GM23338 (cell line): ENCODE measurements around the gene SBF1. TPM values are rescaled to one million over a fixed set of nuclear protein-coding genes. Genes with fewer than 3 reads are reported as not detected.

Experiments
- ATAC-seq: fragments of 200-7000 bp; cut with Tn5 transposase; 3 replicates; pipeline ENCODE4 v1.9.1; 2020
- DNase-seq: peaks from one replicate; pipeline ENCODE4 v3.0.0-alpha.2; 2015; ENCODE audit warnings: low spot score
- H2AFZ ChIP-seq: fragments of 200-600 bp; sonication (generic); 2 replicates; pipeline ENCODE4 v1.8.0; 2016; ENCODE audit warnings: antibody characterized with exemption, mild to moderate bottlenecking, moderate library complexity
- H3F3A ChIP-seq: fragments of 200-600 bp; sonication (generic); replicated peaks from 2 replicates; pipeline ENCODE4 v1.8.0; 2017; ENCODE audit warnings: antibody characterized with exemption, mixed run types, low read depth
- H3K27ac ChIP-seq: fragments of 200-600 bp; sonication (generic); 2 replicates; pipeline ENCODE4 v1.6.1; 2016; ENCODE audit warnings: low read depth
- H3K27me3 ChIP-seq: fragments of 200-600 bp; sonication (generic); 2 replicates; pipeline ENCODE4 v1.8.0; 2016; ENCODE audit warnings: mild to moderate bottlenecking, mixed run types, moderate library complexity; ENCODE audit not compliant: insufficient read depth
- H3K36me3 ChIP-seq: fragments of 200-600 bp; sonication (generic); 2 replicates; pipeline ENCODE4 v1.8.0; 2016; ENCODE audit warnings: mild to moderate bottlenecking; ENCODE audit not compliant: insufficient read depth
- H3K4me1 ChIP-seq: fragments of 200-600 bp; sonication (generic); 2 replicates; pipeline ENCODE4 v1.8.0; 2016; ENCODE audit warnings: mild to moderate bottlenecking, moderate library complexity; ENCODE audit not compliant: insufficient read depth
- H3K4me2 ChIP-seq: fragments of 200-600 bp; sonication (generic); 2 replicates; pipeline ENCODE4 v1.7.1; 2017; ENCODE audit warnings: mixed run types
- H3K4me3 ChIP-seq: fragments of 200-600 bp; sonication (generic); 2 replicates; pipeline ENCODE4 v1.6.1; 2016; ENCODE audit warnings: mixed run types
- H3K79me2 ChIP-seq: fragments of 200-600 bp; sonication (generic); replicated peaks from 2 replicates; pipeline ENCODE4 v1.8.0; 2017; ENCODE audit warnings: mild to moderate bottlenecking; ENCODE audit not compliant: insufficient read depth
- H3K9me2 ChIP-seq: fragments of 200-600 bp; sonication (generic); 2 replicates; pipeline ENCODE4 v1.8.0; 2017; ENCODE audit not compliant: insufficient read depth
- H4K20me1 ChIP-seq: fragments of 200-600 bp; sonication (generic); replicated peaks from 2 replicates; pipeline ENCODE4 v1.8.0; 2017; ENCODE audit warnings: mild to moderate bottlenecking; ENCODE audit not compliant: insufficient read depth
- H3K27ac Mint-ChIP-seq: 2 replicates; pipeline ENCODE4 v1.8.0; 2020; ENCODE audit warnings: inconsistent platforms, mild to moderate bottlenecking, moderate library complexity, mixed read lengths
- H3K27me3 Mint-ChIP-seq: 3 replicates; pipeline ENCODE4 v1.8.0; 2022; ENCODE audit warnings: low read depth, mild to moderate bottlenecking, moderate library complexity, mixed read lengths, inconsistent platforms; ENCODE audit not compliant: insufficient read depth, poor library complexity
- H3K36me3 Mint-ChIP-seq: 3 replicates; pipeline ENCODE4 v1.8.0; 2021; ENCODE audit warnings: low read depth, mild to moderate bottlenecking, inconsistent platforms, moderate library complexity, mixed read lengths
- H3K4me1 Mint-ChIP-seq: 3 replicates; pipeline ENCODE4 v1.8.0; 2020; ENCODE audit warnings: mild to moderate bottlenecking, inconsistent platforms, mixed read lengths
- H3K4me3 Mint-ChIP-seq: 3 replicates; pipeline ENCODE4 v1.8.0; 2021; ENCODE audit warnings: moderate library complexity, mild to moderate bottlenecking, inconsistent platforms, mixed read lengths
- H3K9me3 Mint-ChIP-seq: 3 replicates; pipeline ENCODE4 v1.8.0; 2020; ENCODE audit warnings: moderate library complexity, mild to moderate bottlenecking, inconsistent platforms, mixed read lengths
- EZH2phosphoT487 ChIP-seq: fragments of 200-600 bp; sonication (generic); IDR thresholded peaks from one replicate; pipeline ENCODE4 v1.8.1; 2018; ENCODE audit warnings: antibody characterized with exemption; ENCODE audit not compliant: unreplicated experiment
- JUNB ChIP-seq: IDR thresholded peaks from one replicate; pipeline ENCODE4 v1.6.1; 2016; ENCODE audit warnings: antibody characterized with exemption; ENCODE audit not compliant: unreplicated experiment
- POLR2AphosphoS5 ChIP-seq: IDR thresholded peaks from 2 replicates; pipeline ENCODE4 v1.6.1; 2016; ENCODE audit warnings: antibody characterized with exemption, low read depth
- STAT1 ChIP-seq: IDR thresholded peaks from one replicate; pipeline ENCODE4 v1.6.1; 2016; ENCODE audit warnings: antibody characterized with exemption; ENCODE audit not compliant: unreplicated experiment
- ZNF331 ChIP-seq: fragments of 250-450 bp; sonication (Bioruptor Pico); IDR thresholded peaks from 2 replicates; pipeline ENCODE4 v1.5.0; 2020; ENCODE audit warnings: low read depth, mild to moderate bottlenecking, moderate library complexity
- polyA plus RNA-seq: library from polyadenylated mRNA; unstranded; fragments of >200 nt; fragmentation: Nextera tagmentation; extraction: Ambion mirVana; gene quantifications from 2 replicates; pipeline ENCODE4 v1.2.1, GENCODE V29; 2016
- total RNA-seq: library from RNA; depleted of rRNA; stranded (reverse); fragments of >200 nt; shearing (Covaris generic); gene quantifications from 2 replicates; pipeline ENCODE4 v1.2.3, GENCODE V29; 2014
- TF ChIP-seq, protein P1 (sequence below): IDR thresholded peaks from one replicate; pipeline ENCODE4 v1.6.1; 2018; ENCODE audit warnings: antibody characterized with exemption; ENCODE audit not compliant: unreplicated experiment
- TF ChIP-seq, protein P2 (sequence below): IDR thresholded peaks from 2 replicates; pipeline ENCODE4 v1.6.1; 2016; ENCODE audit warnings: antibody characterized with exemption
- TF ChIP-seq, protein P3 (sequence below): fragments of 250-450 bp; sonication (Bioruptor Pico); IDR thresholded peaks from 2 replicates; pipeline ENCODE4 v1.5.0; 2020; ENCODE audit warnings: mild to moderate bottlenecking, moderate library complexity
- TF ChIP-seq, protein P4 (sequence below), 2 experiments: fragments of 200-600 bp in 1 of 2; sonication (generic) in 1 of 2; conservative IDR thresholded peaks; 2 replicates each; pipeline versions ENCODE4 v1.5.1 to v1.6.1; 2016 to 2017; ENCODE audit warnings: antibody characterized with exemption in 2 of 2, low read depth in 2 of 2, mild to moderate bottlenecking in 2 of 2, moderate library complexity in 1 of 2

Gene SBF1
- total and polyA plus RNA-seq, 2 experiments from 2014 or later = 26.5 to 85.4 TPM

DNA sequence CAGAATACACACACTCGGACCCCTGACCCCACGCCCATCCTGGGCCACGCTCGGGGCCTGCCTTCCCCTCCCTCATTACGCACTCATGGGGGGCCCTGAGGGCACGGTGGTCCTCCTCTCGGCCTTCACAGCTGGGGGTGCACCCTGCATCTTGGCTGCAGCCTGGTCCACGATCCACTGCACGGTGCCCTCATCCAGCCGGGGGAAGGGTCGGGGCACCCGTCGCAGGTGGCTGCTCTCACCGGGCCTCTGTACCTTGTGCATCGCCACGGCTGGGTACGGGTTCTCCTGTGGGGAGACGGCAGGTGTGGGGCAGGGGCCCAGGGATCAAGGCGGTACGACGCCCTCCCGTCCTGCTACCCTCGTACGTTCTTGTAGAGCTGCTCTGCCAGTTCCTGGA is 10.4 kb downstream of the SBF1 start:
- Mint-ChIP-seq H3K9me3 (no peaks in the 10 kb centered on the region), H3K4me1 (peaks cover 9% of the 10 kb centered on the region), H3K27me3 (peaks cover 7% of the 10 kb centered on the region), H3K27ac (no peak overlapping the region), H3K36me3 (peaks cover 38% of the 10 kb centered on the region), H3K4me3 (no peak overlapping the region)
- peaks cover under 1% of the 10 kb centered on the region; the same call in 1 of the 2 replicates for H3K4me1 ChIP-seq
- H2AFZ ChIP-seq = no peak overlapping the region
- no peak overlapping the region for H3K4me2 ChIP-seq
- ATAC-seq = no peak
- no peak for TF ChIP-seq EZH2phosphoT487
- no peak for TF ChIP-seq ZNF331 (CRISPR knock-in tag)
- no peak for TF ChIP-seq POLR2AphosphoS5
- TF ChIP-seq, protein P1, sequence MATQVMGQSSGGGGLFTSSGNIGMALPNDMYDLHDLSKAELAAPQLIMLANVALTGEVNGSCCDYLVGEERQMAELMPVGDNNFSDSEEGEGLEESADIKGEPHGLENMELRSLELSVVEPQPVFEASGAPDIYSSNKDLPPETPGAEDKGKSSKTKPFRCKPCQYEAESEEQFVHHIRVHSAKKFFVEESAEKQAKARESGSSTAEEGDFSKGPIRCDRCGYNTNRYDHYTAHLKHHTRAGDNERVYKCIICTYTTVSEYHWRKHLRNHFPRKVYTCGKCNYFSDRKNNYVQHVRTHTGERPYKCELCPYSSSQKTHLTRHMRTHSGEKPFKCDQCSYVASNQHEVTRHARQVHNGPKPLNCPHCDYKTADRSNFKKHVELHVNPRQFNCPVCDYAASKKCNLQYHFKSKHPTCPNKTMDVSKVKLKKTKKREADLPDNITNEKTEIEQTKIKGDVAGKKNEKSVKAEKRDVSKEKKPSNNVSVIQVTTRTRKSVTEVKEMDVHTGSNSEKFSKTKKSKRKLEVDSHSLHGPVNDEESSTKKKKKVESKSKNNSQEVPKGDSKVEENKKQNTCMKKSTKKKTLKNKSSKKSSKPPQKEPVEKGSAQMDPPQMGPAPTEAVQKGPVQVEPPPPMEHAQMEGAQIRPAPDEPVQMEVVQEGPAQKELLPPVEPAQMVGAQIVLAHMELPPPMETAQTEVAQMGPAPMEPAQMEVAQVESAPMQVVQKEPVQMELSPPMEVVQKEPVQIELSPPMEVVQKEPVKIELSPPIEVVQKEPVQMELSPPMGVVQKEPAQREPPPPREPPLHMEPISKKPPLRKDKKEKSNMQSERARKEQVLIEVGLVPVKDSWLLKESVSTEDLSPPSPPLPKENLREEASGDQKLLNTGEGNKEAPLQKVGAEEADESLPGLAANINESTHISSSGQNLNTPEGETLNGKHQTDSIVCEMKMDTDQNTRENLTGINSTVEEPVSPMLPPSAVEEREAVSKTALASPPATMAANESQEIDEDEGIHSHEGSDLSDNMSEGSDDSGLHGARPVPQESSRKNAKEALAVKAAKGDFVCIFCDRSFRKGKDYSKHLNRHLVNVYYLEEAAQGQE = no peak
- TF ChIP-seq, protein P2, sequence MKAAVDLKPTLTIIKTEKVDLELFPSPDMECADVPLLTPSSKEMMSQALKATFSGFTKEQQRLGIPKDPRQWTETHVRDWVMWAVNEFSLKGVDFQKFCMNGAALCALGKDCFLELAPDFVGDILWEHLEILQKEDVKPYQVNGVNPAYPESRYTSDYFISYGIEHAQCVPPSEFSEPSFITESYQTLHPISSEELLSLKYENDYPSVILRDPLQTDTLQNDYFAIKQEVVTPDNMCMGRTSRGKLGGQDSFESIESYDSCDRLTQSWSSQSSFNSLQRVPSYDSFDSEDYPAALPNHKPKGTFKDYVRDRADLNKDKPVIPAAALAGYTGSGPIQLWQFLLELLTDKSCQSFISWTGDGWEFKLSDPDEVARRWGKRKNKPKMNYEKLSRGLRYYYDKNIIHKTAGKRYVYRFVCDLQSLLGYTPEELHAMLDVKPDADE = no peak
- TF ChIP-seq JUNB = no peak
- TF ChIP-seq, protein P3, sequence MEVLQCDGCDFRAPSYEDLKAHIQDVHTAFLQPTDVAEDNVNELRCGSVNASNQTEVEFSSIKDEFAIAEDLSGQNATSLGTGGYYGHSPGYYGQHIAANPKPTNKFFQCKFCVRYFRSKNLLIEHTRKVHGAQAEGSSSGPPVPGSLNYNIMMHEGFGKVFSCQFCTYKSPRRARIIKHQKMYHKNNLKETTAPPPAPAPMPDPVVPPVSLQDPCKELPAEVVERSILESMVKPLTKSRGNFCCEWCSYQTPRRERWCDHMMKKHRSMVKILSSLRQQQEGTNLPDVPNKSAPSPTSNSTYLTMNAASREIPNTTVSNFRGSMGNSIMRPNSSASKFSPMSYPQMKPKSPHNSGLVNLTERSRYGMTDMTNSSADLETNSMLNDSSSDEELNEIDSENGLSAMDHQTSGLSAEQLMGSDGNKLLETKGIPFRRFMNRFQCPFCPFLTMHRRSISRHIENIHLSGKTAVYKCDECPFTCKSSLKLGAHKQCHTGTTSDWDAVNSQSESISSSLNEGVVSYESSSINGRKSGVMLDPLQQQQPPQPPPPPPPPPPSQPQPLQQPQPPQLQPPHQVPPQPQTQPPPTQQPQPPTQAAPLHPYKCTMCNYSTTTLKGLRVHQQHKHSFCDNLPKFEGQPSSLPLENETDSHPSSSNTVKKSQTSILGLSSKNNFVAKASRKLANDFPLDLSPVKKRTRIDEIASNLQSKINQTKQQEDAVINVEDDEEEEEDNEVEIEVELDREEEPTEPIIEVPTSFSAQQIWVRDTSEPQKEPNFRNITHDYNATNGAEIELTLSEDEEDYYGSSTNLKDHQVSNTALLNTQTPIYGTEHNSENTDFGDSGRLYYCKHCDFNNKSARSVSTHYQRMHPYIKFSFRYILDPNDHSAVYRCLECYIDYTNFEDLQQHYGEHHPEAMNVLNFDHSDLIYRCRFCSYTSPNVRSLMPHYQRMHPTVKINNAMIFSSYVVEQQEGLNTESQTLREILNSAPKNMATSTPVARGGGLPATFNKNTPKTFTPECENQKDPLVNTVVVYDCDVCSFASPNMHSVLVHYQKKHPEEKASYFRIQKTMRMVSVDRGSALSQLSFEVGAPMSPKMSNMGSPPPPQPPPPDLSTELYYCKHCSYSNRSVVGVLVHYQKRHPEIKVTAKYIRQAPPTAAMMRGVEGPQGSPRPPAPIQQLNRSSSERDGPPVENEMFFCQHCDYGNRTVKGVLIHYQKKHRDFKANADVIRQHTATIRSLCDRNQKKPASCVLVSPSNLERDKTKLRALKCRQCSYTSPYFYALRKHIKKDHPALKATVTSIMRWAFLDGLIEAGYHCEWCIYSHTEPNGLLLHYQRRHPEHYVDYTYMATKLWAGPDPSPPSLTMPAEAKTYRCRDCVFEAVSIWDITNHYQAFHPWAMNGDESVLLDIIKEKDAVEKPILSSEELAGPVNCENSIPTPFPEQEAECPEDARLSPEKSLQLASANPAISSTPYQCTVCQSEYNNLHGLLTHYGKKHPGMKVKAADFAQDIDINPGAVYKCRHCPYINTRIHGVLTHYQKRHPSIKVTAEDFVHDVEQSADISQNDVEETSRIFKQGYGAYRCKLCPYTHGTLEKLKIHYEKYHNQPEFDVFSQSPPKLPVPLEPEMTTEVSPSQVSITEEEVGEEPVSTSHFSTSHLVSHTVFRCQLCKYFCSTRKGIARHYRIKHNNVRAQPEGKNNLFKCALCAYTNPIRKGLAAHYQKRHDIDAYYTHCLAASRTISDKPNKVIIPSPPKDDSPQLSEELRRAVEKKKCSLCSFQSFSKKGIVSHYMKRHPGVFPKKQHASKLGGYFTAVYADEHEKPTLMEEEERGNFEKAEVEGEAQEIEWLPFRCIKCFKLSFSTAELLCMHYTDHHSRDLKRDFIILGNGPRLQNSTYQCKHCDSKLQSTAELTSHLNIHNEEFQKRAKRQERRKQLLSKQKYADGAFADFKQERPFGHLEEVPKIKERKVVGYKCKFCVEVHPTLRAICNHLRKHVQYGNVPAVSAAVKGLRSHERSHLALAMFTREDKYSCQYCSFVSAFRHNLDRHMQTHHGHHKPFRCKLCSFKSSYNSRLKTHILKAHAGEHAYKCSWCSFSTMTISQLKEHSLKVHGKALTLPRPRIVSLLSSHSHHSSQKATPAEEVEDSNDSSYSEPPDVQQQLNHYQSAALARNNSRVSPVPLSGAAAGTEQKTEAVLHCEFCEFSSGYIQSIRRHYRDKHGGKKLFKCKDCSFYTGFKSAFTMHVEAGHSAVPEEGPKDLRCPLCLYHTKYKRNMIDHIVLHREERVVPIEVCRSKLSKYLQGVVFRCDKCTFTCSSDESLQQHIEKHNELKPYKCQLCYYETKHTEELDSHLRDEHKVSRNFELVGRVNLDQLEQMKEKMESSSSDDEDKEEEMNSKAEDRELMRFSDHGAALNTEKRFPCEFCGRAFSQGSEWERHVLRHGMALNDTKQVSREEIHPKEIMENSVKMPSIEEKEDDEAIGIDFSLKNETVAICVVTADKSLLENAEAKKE (CRISPR knock-in tag) = no peak
- no peak for TF ChIP-seq STAT1
- TF ChIP-seq, protein P4, sequence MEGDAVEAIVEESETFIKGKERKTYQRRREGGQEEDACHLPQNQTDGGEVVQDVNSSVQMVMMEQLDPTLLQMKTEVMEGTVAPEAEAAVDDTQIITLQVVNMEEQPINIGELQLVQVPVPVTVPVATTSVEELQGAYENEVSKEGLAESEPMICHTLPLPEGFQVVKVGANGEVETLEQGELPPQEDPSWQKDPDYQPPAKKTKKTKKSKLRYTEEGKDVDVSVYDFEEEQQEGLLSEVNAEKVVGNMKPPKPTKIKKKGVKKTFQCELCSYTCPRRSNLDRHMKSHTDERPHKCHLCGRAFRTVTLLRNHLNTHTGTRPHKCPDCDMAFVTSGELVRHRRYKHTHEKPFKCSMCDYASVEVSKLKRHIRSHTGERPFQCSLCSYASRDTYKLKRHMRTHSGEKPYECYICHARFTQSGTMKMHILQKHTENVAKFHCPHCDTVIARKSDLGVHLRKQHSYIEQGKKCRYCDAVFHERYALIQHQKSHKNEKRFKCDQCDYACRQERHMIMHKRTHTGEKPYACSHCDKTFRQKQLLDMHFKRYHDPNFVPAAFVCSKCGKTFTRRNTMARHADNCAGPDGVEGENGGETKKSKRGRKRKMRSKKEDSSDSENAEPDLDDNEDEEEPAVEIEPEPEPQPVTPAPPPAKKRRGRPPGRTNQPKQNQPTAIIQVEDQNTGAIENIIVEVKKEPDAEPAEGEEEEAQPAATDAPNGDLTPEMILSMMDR (conservative IDR thresholded peaks at IDR 0.05; ENCODE audit: low read depth in 2 of 2) = no peak
- peaks cover 14% of the 10 kb centered on the region for H3K79me2 ChIP-seq
- no peak for DNase-seq
- no peaks in the 10 kb centered on the region for H3K36me3 ChIP-seq
- H3K9me2 ChIP-seq = no peaks in the 10 kb centered on the region
- H3F3A ChIP-seq = 0 out of 2 replicates have a peak, but pooled peaks cover 3% of the 10 kb centered on the region
- no peak overlapping the region for H3K27ac ChIP-seq
- H3K4me3 ChIP-seq = no peak overlapping the region
- no peaks in the 10 kb centered on the region for H3K27me3 ChIP-seq
- peaks cover 12% of the 10 kb centered on the region for H4K20me1 ChIP-seq
